ENCODE results near the gene RGS16.

RGS16 gene

GRCh38 chr1:182630586-182630985, 26.4 kb upstream of the RGS16 start:
- no peaks in the 10 kb centered on the region for H4K20me1 ChIP-seq
- peak overlapping the region; percentile 71 for H3K4me2 ChIP-seq
- peak overlapping the region; percentile 65; the same call in 1 of the 2 replicates for H3K27ac ChIP-seq
- no peaks in the 10 kb centered on the region for H3K9me3 ChIP-seq
- H3K4me1 ChIP-seq: peaks cover 79% of the 10 kb centered on the region
- H3K27me3 ChIP-seq: no peaks in the 10 kb centered on the region
- no peak overlapping the region for H3K9ac ChIP-seq
- no peaks in the 10 kb centered on the region for H3K36me3 ChIP-seq
- no peak overlapping the region for H3K4me3 ChIP-seq
- no peak for TF ChIP-seq Cebpa-rat (IDR thresholded peaks at IDR 0.05)

GRCh38 chr1:182629499-182630096, 25.4 kb upstream of the RGS16 start:
- Histone ChIP-seq H3K36me3 (no peaks in the 10 kb centered on the region), H4K20me1 (no peaks in the 10 kb centered on the region), H3K4me2 (peak overlapping the region; percentile 71), H3K4me3 (no peak overlapping the region), H3K9ac (peak overlapping the region; percentile 20; the same call in 1 of the 2 replicates), H3K4me1 (peaks cover 79% of the 10 kb centered on the region), H3K27me3 (no peaks in the 10 kb centered on the region), H3K9me3 (no peaks in the 10 kb centered on the region), H3K27ac (peak overlapping the region; percentile 65)
- TF ChIP-seq Cebpa-rat (IDR thresholded peaks at IDR 0.05): no peak

GRCh38 chr1:182629080-182629479, 24.9 kb upstream of the RGS16 start:
- H3K27ac ChIP-seq: peak overlapping the region; percentile 65
- no peak for TF ChIP-seq Cebpa-rat (IDR thresholded peaks at IDR 0.05)
- no peaks in the 10 kb centered on the region for H3K27me3 ChIP-seq
- no peaks in the 10 kb centered on the region for H3K9me3 ChIP-seq
- H3K4me3 ChIP-seq: no peak overlapping the region
- H3K9ac ChIP-seq: peak overlapping the region; percentile 20; the same call in 1 of the 2 replicates
- peak overlapping the region; percentile 71 for H3K4me2 ChIP-seq
- no peaks in the 10 kb centered on the region for H3K36me3 ChIP-seq
- peaks cover 79% of the 10 kb centered on the region for H3K4me1 ChIP-seq
- H4K20me1 ChIP-seq: no peaks in the 10 kb centered on the region

GRCh38 chr1:182628657-182629056, 24.5 kb upstream of the RGS16 start:
- no peak overlapping the region for H3K9ac ChIP-seq
- peak overlapping the region; percentile 71; the same call in 1 of the 2 replicates for H3K4me2 ChIP-seq
- H3K36me3 ChIP-seq: no peaks in the 10 kb centered on the region
- peaks cover 79% of the 10 kb centered on the region for H3K4me1 ChIP-seq
- no peaks in the 10 kb centered on the region for H3K9me3 ChIP-seq
- H3K4me3 ChIP-seq: no peak overlapping the region
- H3K27ac ChIP-seq: no peak overlapping the region; the same call in 1 of the 2 replicates
- TF ChIP-seq Cebpa-rat (IDR thresholded peaks at IDR 0.05): no peak
- no peaks in the 10 kb centered on the region for H3K27me3 ChIP-seq
- no peaks in the 10 kb centered on the region for H4K20me1 ChIP-seq

- H3K36me3 ChIP-seq: no peaks in the 10 kb centered on the region
These were observed 23.4 kb upstream of the RGS16 start for GRCh38 chr1:182627622-182628021.

GRCh38 chr1:182626527-182626926, 22.3 kb upstream of the RGS16 start:
- H3K4me1 ChIP-seq: peaks cover 81% of the 10 kb centered on the region
- no peaks in the 10 kb centered on the region for H3K27me3 ChIP-seq
- no peak overlapping the region for H3K9ac ChIP-seq
- H3K36me3 ChIP-seq: no peaks in the 10 kb centered on the region
- H3K27ac ChIP-seq: no peak overlapping the region
- peak overlapping the region; percentile 86; the same call in 1 of the 2 replicates for H3K4me2 ChIP-seq
- no peaks in the 10 kb centered on the region for H4K20me1 ChIP-seq
- TF ChIP-seq Cebpa-rat (IDR thresholded peaks at IDR 0.05): no peak
- no peak overlapping the region for H3K4me3 ChIP-seq
- H3K9me3 ChIP-seq: no peaks in the 10 kb centered on the region

More at GRCh38 chr1:182627622-182628021, 23.4 kb upstream of the RGS16 start:
- Histone ChIP-seq H3K4me1 (peaks cover 79% of the 10 kb centered on the region), H3K4me3 (no peak overlapping the region), H4K20me1 (no peaks in the 10 kb centered on the region), H3K27ac (no peak overlapping the region), H3K4me2 (no peak overlapping the region), H3K9me3 (no peaks in the 10 kb centered on the region), H3K9ac (no peak overlapping the region), H3K27me3 (no peaks in the 10 kb centered on the region)
- no peak for TF ChIP-seq Cebpa-rat (IDR thresholded peaks at IDR 0.05)

- Histone ChIP-seq H3K9ac (no peak overlapping the region), H3K4me3 (no peak overlapping the region), H3K4me2 (peak overlapping the region; percentile 86), H4K20me1 (no peaks in the 10 kb centered on the region), H3K27me3 (no peaks in the 10 kb centered on the region), H3K9me3 (0 out of 2 replicates have a peak, but pooled peaks cover 2% of the 10 kb centered on the region), H3K27ac (no peak overlapping the region), H3K36me3 (no peaks in the 10 kb centered on the region), H3K4me1 (peaks cover 83% of the 10 kb centered on the region)
- TF ChIP-seq Cebpa-rat (IDR thresholded peaks at IDR 0.05): no peak
These were observed 21.7 kb upstream of the RGS16 start for GRCh38 chr1:182625719-182626504.

GRCh38 chr1:182625024-182625423, 20.8 kb upstream of the RGS16 start:
- no peaks in the 10 kb centered on the region for H4K20me1 ChIP-seq
- H3K4me2 ChIP-seq: peak overlapping the region; percentile 86
- peaks cover 81% of the 10 kb centered on the region for H3K4me1 ChIP-seq
- H3K9ac ChIP-seq: no peak overlapping the region
- no peaks in the 10 kb centered on the region for H3K36me3 ChIP-seq
- peaks cover 10% of the 10 kb centered on the region; the same call in 1 of the 2 replicates for H3K9me3 ChIP-seq
- no peak for TF ChIP-seq Cebpa-rat (IDR thresholded peaks at IDR 0.05)
- no peak overlapping the region for H3K4me3 ChIP-seq
- peak overlapping the region; percentile 86 for H3K27ac ChIP-seq
- H3K27me3 ChIP-seq: no peaks in the 10 kb centered on the region

- Histone ChIP-seq H3K36me3 (no peaks in the 10 kb centered on the region), H3K4me2 (peak overlapping the region; percentile 86), H3K9ac (no peak overlapping the region), H3K27me3 (no peaks in the 10 kb centered on the region), H3K9me3 (peaks cover 13% of the 10 kb centered on the region; the same call in 1 of the 2 replicates), H4K20me1 (no peaks in the 10 kb centered on the region), H3K27ac (peak overlapping the region; percentile 86), H3K4me3 (no peak overlapping the region), H3K4me1 (peaks cover 81% of the 10 kb centered on the region)
- no peak for TF ChIP-seq Cebpa-rat (IDR thresholded peaks at IDR 0.05)
These were observed 20.4 kb upstream of the RGS16 start for GRCh38 chr1:182624577-182624976.
